Measurements from ENCODE around the gene SMIM45.

- TF ChIP-seq CTCF (IDR thresholded peaks at IDR 0.05; ENCODE audit: low read depth, low read length) (no peak), EZH2phosphoT487 (IDR thresholded peaks at IDR 0.05; ENCODE audit: low read depth) (no peak)
Observed at GRCh38 chr22:41906822-41907221, 45.1 kb upstream of the SMIM45 start.
